ENCODE results near the gene YIF1A. TPM values are rescaled to one million over a fixed set of nuclear protein-coding genes. Genes with fewer than 3 reads are reported as not detected.
A peak's percentile ranks its signal among the peaks of the same experiment; 100 is the strongest.

The YIF1A gene
- total and polyA plus RNA-seq, 8 donors, result 39.7 to 112 (median 56.6) TPM

- Histone ChIP-seq H3K36me3 (peaks cover 0 to 15% (median 15%) of the 10 kb centered on the region in 3 donors), H3K4me3 (peak within 1 kb of the TSS; percentile 59 to 96 (median 88)), H3K27me3 (no peaks in the 10 kb centered on the region), H3K9me3 (no peaks in the 10 kb centered on the region), H3K4me1 (no peaks in the 10 kb centered on the region), H3K27ac (peak within 1 kb of the TSS; percentile 83 to 92 (median 88))
- FAIRE-seq (peak; percentile 85), DNase-seq (peak; percentile 100), ATAC-seq (peak; percentile 87 to 94 (median 90))
- intact Hi-C loops (cut with DNase I), result no loop called here
- 0 to 1% methylated on average over 55 to 64 of the region's 64 CpGs for WGBS, 2 donors
- no peak for TF ChIP-seq CTCF (IDR thresholded peaks at IDR 0.05)
These were observed 20.5 kb downstream of the YIF1A start, which contains the start of gene RAB1B for GRCh38 chr11:66268244-66268951. TSS of gene RAB1B (plus strand) at chr11:66268639. CDS start at chr11:66268680, 41 bp downstream.

DNA sequence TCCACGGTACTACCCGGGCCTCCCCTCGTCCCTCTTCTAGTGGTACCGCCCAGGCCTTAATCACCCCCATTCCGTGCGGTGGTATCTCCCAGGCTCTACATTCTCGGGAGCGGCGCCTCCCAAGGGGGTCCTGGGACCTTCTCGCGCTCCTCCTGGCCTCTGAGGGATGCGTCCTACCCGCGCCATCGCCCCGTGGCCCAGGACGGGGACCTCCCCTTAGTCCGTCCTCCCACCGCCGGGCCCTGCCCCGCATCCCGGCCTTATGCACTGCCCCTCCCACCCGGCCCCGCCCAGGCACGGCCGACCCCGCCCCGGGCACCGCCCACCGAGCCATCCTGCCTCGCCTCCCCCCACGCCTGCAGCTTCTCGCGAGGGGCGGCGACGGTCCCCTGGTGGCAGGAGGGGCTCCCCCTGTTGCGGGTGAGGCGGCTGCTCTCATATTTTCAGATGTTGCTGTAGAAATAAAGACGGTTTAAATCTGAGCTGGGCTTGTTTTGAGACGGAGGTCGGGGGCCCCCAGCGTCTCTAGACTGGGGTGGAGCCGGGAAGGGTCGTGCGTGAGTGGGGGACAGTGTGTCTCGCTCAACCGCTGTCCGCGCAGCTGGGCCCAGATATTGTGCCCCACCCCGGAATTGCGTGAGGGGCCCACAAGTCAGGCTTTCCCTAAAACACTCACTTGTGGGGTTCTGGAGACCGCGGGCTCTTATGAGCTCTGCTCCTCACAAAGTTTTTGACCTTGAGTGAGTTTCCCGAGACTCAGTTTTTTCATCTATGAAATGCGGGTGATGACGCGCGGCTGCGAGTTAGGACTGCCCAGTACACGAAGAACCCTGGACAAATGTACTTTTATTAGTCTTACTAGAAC, 21.3 kb downstream of the YIF1A start:
- DNase-seq (peak; percentile 80 to 92 (median 87)), ATAC-seq (peak; percentile 75 to 87 (median 82)), FAIRE-seq (no peak)
- Histone ChIP-seq H3K27ac (peak overlapping the region; percentile 83 to 92 (median 88)), H3K36me3 (peaks cover 0 to 7% (median 7%) of the 10 kb centered on the region in 3 donors), H3K4me1 (no peaks in the 10 kb centered on the region), H3K4me3 (peak overlapping the region; percentile 13 to 96 (median 74)), H3K27me3 (no peaks in the 10 kb centered on the region), H3K9me3 (no peaks in the 10 kb centered on the region)
- intact Hi-C loops (cut with DNase I), result no loop called here
- TF ChIP-seq CTCF (IDR thresholded peaks at IDR 0.05), result no peak
- WGBS, 2 donors, result 3% methylated on average over 61 of the region's 61 CpGs

DNA sequence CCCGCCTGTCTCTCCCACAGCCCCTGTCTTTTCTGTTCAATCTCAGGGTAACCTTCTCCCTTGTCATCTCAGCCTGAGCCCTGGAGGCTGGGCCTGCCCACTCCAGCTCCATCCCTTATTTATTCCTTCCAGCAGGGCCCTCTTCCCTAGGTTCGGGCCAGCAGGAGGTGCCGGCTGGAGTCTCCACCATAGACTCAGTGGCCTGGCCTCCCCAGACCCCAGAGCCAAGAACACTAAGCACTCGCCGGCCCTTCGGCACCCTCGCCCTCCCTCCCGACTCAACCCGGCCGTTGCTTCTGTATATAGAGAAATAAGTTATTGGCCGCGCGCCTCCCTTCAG, 21.9 kb downstream of the YIF1A start:
- intact Hi-C loops (cut with DNase I), result no loop called here
- no peak for TF ChIP-seq CTCF (IDR thresholded peaks at IDR 0.05)
- H3K27me3 ChIP-seq, result no peaks in the 10 kb centered on the region
- peak overlapping the region; percentile 13 to 96 (median 74) for H3K4me3 ChIP-seq
- H3K9me3 ChIP-seq, result no peaks in the 10 kb centered on the region
- FAIRE-seq (no peak), ATAC-seq (no peak), DNase-seq (no peak)
- 41 to 42% methylated on average over 13 of the region's 13 CpGs for WGBS, 2 donors
- H3K36me3 ChIP-seq, result peaks cover 0 to 1% (median 1%) of the 10 kb centered on the region in 3 donors
- peak overlapping the region; percentile 83 to 92 (median 88) for H3K27ac ChIP-seq
- H3K4me1 ChIP-seq, result no peaks in the 10 kb centered on the region

DNA sequence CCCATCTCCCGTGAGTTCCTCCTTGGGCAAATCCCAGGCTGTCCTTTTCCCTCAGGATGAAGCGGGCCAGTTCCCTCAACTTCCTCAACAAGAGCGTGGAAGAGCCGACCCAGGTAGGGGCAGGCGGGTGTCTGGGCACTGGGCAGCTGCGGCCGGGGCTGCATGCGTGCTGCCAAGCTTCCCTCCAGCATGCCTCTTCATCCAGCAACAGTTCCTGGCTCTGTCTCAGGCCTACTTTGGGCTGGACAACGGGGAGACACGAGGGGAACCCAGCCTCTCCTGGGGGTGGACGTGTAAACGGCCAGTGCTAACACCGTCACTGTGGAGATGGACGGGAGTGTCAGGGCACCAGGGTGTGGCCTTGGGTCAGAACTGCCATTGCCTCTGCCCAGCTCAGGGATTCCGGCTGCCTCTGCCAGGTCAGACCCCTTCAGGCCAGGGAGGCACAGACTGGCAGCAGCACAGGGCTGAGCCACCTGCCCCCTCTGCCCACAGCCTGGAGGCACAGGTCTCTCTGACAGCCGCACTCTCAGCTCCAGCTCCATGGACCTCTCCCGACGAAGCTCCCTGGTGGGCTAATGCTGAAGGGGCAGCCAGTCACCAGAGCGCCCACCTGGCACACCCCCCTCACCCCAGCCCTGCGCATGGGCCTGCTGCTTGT, 22.4 kb downstream of the YIF1A start:
- no peaks in the 10 kb centered on the region for H3K9me3 ChIP-seq
- 85 to 86% methylated on average over 20 of the region's 20 CpGs for WGBS, 2 donors
- intact Hi-C loops (cut with DNase I), result no loop called here
- FAIRE-seq, result no peak
- no peak for ATAC-seq
- H3K4me1 ChIP-seq, result no peaks in the 10 kb centered on the region
- H3K36me3 ChIP-seq, result no peaks in the 10 kb centered on the region
- no peaks in the 10 kb centered on the region for H3K27me3 ChIP-seq
- no peak for TF ChIP-seq CTCF (IDR thresholded peaks at IDR 0.05)
- DNase-seq, result peak in 3 of 6 donors; percentile 45 to 82 (median 61)
- no peak overlapping the region for H3K27ac ChIP-seq
- no peak overlapping the region for H3K4me3 ChIP-seq

Measured in pancreas (tissue), 10 donors.